GM19035 (cell line): ENCODE results near the gene SOCS6.
"Not testable (repeated sequence)": the region's sequence is repeated elsewhere in the genome, so short reads cannot be mapped to it uniquely, and the experiment has no call there.

Experiments used
- ATAC-seq: cut with Tn5 transposase; IDR thresholded peaks from one replicate; pipeline ENCODE4 v1.9.1; 2021; ENCODE audit not compliant: unreplicated experiment

SOCS6 gene

GRCh38 chr18:70321616-70322015 lies 32.8 kb downstream of the SOCS6 start:
- no peak for ATAC-seq

GRCh38 chr18:70322385-70322784 lies 33.5 kb downstream of the SOCS6 start:
- ATAC-seq = no peak

- no peak for ATAC-seq
These were observed 34.1 kb downstream of the SOCS6 start for GRCh38 chr18:70322928-70323327.

- no peak for ATAC-seq
These were observed 36.1 kb downstream of the SOCS6 start for GRCh38 chr18:70324897-70325296.

- ATAC-seq = no peak
These were observed 37.4 kb downstream of the SOCS6 start for GRCh38 chr18:70326255-70326654.

GRCh38 chr18:70328169-70328568 lies 39.3 kb downstream of the SOCS6 start:
- no peak for ATAC-seq

GRCh38 chr18:70329071-70329470 lies 40.2 kb downstream of the SOCS6 start:
- ATAC-seq = no peak

GRCh38 chr18:70330887-70331286 lies 42.0 kb downstream of the SOCS6 start:
- ATAC-seq = no peak

- ATAC-seq = no peak
These were observed 42.7 kb downstream of the SOCS6 start for GRCh38 chr18:70331456-70332097.

GRCh38 chr18:70332694-70333093 lies 43.8 kb downstream of the SOCS6 start:
- no peak for ATAC-seq

GRCh38 chr18:70333316-70333715 lies 44.5 kb downstream of the SOCS6 start:
- no peak for ATAC-seq

- no peak for ATAC-seq
These were observed 44.9 kb downstream of the SOCS6 start for GRCh38 chr18:70333757-70334156.

GRCh38 chr18:70334264-70334663 lies 45.4 kb downstream of the SOCS6 start:
- ATAC-seq = no peak

- no peak for ATAC-seq
These were observed 46.0 kb downstream of the SOCS6 start for GRCh38 chr18:70334728-70335329.

GRCh38 chr18:70335892-70336726 lies 47.3 kb downstream of the SOCS6 start:
- no peak for ATAC-seq

GRCh38 chr18:70337139-70337972 lies 48.5 kb downstream of the SOCS6 start:
- ATAC-seq = no peak

GRCh38 chr18:70338890-70339289 lies 50.0 kb downstream of the SOCS6 start:
- ATAC-seq = no peak

- no peak for ATAC-seq
These were observed 51.1 kb downstream of the SOCS6 start for GRCh38 chr18:70339915-70340314.

GRCh38 chr18:70348481-70348880 lies 59.6 kb downstream of the SOCS6 start:
- ATAC-seq = not testable (repeated sequence)

- ATAC-seq = no peak
These were observed 60.5 kb downstream of the SOCS6 start for GRCh38 chr18:70349316-70349715.

- no peak for ATAC-seq
These were observed 65.2 kb downstream of the SOCS6 start for GRCh38 chr18:70354080-70354479.
